HepG2 (cell line): ENCODE data around the gene PRR30. TPM values are rescaled to one million over a fixed set of nuclear protein-coding genes. Genes with fewer than 3 reads are reported as not detected.

ENCODE experiments used
- CEBPG ChIP-seq: IDR thresholded peaks from 2 replicates; pipeline ENCODE4 v1.6.1; 2016
- CHD2 ChIP-seq: IDR thresholded peaks from 2 replicates; pipeline ENCODE4 v1.6.1; 2011; ENCODE audit warnings: low read depth, low read length, improper control_type of control experiment
- ETV5 ChIP-seq: IDR thresholded peaks from 2 replicates; pipeline ENCODE4 v1.6.1; 2018; ENCODE audit warnings: missing biosample characterization, missing genetic modification reagents, inconsistent platforms, borderline replicate concordance
- FOXA3 ChIP-seq: IDR thresholded peaks from 2 replicates; pipeline ENCODE4 v1.6.1; 2016; ENCODE audit warnings: missing genetic modification reagents, missing compliant biosample characterization
- JUNB ChIP-seq: sonication (generic); formaldehyde crosslinking; IDR thresholded peaks from 2 replicates; pipeline ENCODE4 v1.8.0; 2022; ENCODE audit warnings: missing genetic modification reagents, mild to moderate bottlenecking, borderline replicate concordance
- NCOA5 ChIP-seq: sonication (generic); formaldehyde crosslinking; IDR thresholded peaks from 2 replicates; pipeline ENCODE4 v1.4.0; 2020; ENCODE audit warnings: missing genetic modification reagents
- NFRKB ChIP-seq: fragments of 450-650 bp; IDR thresholded peaks from 2 replicates; pipeline ENCODE4 v1.6.1; 2017
- NR1H2 ChIP-seq: sonication (generic); formaldehyde crosslinking; IDR thresholded peaks from 2 replicates; pipeline ENCODE4 v1.8.1; 2022; ENCODE audit warnings: low read depth, missing genetic modification reagents, borderline replicate concordance
- SMARCE1 ChIP-seq: fragments of 450-650 bp; IDR thresholded peaks from 2 replicates; pipeline ENCODE4 v1.6.1; 2017; ENCODE audit warnings: borderline replicate concordance
- SYNCRIP ChIP-seq: fragments of 200-400 bp; formaldehyde crosslinking; IDR thresholded peaks from 2 replicates; pipeline ENCODE4 v1.6.1; 2018; ENCODE audit warnings: mild to moderate bottlenecking, low read depth, low read length; ENCODE audit not compliant: insufficient read depth
- ZNF17 ChIP-seq: sonication (generic); formaldehyde crosslinking; IDR thresholded peaks from 2 replicates; pipeline ENCODE4 v1.5.0; 2020; ENCODE audit warnings: mild to moderate bottlenecking, missing genetic modification reagents
- ZNF224 ChIP-seq: sonication (generic); formaldehyde crosslinking; IDR thresholded peaks from 2 replicates; pipeline ENCODE4 v1.5.0; 2020; ENCODE audit warnings: mild to moderate bottlenecking, missing genetic modification reagents
- ZNF383 ChIP-seq: sonication (generic); formaldehyde crosslinking; IDR thresholded peaks from 2 replicates; pipeline ENCODE4 v1.4.0; 2020; ENCODE audit warnings: missing genetic modification reagents, mild to moderate bottlenecking, borderline replicate concordance
- ZNF44 ChIP-seq: sonication (generic); formaldehyde crosslinking; IDR thresholded peaks from 2 replicates; pipeline ENCODE4 v1.5.1; 2020; ENCODE audit warnings: mild to moderate bottlenecking, missing genetic modification reagents
- ZNF546 ChIP-seq: sonication (generic); formaldehyde crosslinking; conservative IDR thresholded peaks from 2 replicates; pipeline ENCODE4 v1.8.1; 2023; ENCODE audit warnings: mild to moderate bottlenecking, missing genetic modification reagents
- ZNF550 ChIP-seq: sonication (generic); formaldehyde crosslinking; IDR thresholded peaks from 2 replicates; pipeline ENCODE4 v1.4.0; 2020; ENCODE audit warnings: mild to moderate bottlenecking, missing genetic modification reagents, borderline replicate concordance
- ZNF615 ChIP-seq: sonication (generic); formaldehyde crosslinking; IDR thresholded peaks from 2 replicates; pipeline ENCODE4 v1.5.0; 2020; ENCODE audit warnings: mild to moderate bottlenecking, missing genetic modification reagents, borderline replicate concordance
- ZNF883 ChIP-seq: sonication (generic); formaldehyde crosslinking; IDR thresholded peaks from 2 replicates; pipeline ENCODE4 v1.5.1; 2020; ENCODE audit warnings: mild to moderate bottlenecking, missing genetic modification reagents; ENCODE audit errors: not compliant biosample characterization
- polyA plus RNA-seq, 8 experiments: library from polyadenylated mRNA; depleted of rRNA in 3 of 8; stranded (reverse) in 7 of 8; unstranded in 1 of 8; fragments of >200 nt; fragmentation: Illumina TruSeq in 4 of 8; extraction: Trizol in 4 of 8; gene quantifications; 2 replicates each; pipeline versions ENCODE4 v1.2.1 to v1.2.3, GENCODE V29; 2011 to 2016; ENCODE audit warnings: low read depth in 4 of 8, missing spikeins in 1 of 8, mixed read lengths in 1 of 8; ENCODE audit not compliant: insufficient read depth in 1 of 8
- total RNA-seq, 5 experiments: library from RNA; depleted of rRNA; stranded (reverse); fragments of >200 nt; fragmentation: Illumina TruSeq; extraction: Trizol; gene quantifications; 2 replicates each; pipeline ENCODE4 v1.2.3, GENCODE V29; 2016; ENCODE audit warnings: low read depth in 1 of 5
- TF ChIP-seq, protein P1 (sequence below): sonication (generic); formaldehyde crosslinking; IDR thresholded peaks from 2 replicates; pipeline ENCODE4 v1.8.0; 2022; ENCODE audit warnings: mild to moderate bottlenecking, missing genetic modification reagents, moderate library complexity
- TF ChIP-seq, protein P2 (sequence below): IDR thresholded peaks from 2 replicates; pipeline ENCODE4 v1.6.1; 2018; ENCODE audit warnings: missing genetic modification reagents, mild to moderate bottlenecking, missing compliant biosample characterization
- TF ChIP-seq, protein P3 (sequence below), 2 experiments: IDR thresholded peaks; 2 replicates each; pipeline ENCODE4 v1.6.1; 2011 to 2012; ENCODE audit warnings: low read length in 2 of 2, borderline replicate concordance in 1 of 2, low read depth in 1 of 2, mild to moderate bottlenecking in 1 of 2, moderate library complexity in 1 of 2

Gene PRR30
- total and polyA plus RNA-seq, 2 of the 13 experiments (the other 11 are each of a cell fraction or from before 2014, with no cell fraction given) = not detected

DNA sequence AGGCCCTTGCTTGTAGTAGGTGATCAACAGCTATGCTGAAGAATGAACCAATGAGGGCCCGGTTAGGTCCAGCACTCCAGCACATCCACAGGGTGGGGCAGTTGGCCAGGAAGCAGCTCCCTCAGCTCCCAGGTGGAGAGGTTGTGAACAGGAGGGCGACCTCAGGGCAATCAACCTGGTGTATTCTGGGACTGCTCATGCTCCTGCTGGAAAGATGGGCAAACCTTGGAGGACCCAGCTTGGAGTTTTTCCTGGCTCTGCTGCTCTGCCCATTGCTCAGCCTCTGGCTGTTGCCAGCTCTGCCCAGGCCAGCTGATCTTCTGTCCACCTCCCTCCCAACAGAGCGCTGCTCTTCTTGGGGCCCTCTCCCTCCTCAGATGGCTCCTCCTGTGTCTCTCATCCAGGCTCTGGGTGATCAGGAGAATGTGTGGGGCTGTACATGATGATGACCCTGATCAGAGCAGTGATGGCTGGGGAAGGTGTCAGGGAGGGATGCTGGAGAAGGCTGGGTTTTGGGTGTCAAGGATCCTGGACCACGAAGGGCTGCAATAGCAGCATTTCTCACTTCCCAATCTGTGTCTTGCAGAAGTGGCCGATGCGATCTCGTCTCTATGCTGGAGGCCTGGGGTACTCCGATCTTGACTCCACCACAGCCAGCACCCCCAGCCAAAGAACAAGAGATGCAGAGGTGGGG is 13.0 kb upstream of the PRR30 start (continued):
- no peak for TF ChIP-seq ETV5 (CRISPR knock-in tag)
- TF ChIP-seq, protein P1, sequence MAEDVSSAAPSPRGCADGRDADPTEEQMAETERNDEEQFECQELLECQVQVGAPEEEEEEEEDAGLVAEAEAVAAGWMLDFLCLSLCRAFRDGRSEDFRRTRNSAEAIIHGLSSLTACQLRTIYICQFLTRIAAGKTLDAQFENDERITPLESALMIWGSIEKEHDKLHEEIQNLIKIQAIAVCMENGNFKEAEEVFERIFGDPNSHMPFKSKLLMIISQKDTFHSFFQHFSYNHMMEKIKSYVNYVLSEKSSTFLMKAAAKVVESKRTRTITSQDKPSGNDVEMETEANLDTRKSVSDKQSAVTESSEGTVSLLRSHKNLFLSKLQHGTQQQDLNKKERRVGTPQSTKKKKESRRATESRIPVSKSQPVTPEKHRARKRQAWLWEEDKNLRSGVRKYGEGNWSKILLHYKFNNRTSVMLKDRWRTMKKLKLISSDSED = no peak
- TF ChIP-seq FOXA3 = peak; percentile 58; the same call in 1 of the 2 replicates
- TF ChIP-seq NFRKB = no peak
- TF ChIP-seq SMARCE1 = no peak
- no peak for TF ChIP-seq ZNF224 (CRISPR knock-in tag)
- no peak for TF ChIP-seq CHD2
- TF ChIP-seq ZNF615 (CRISPR knock-in tag) = no peak
- no peak for TF ChIP-seq JUNB (CRISPR knock-in tag)
- no peak for TF ChIP-seq ZNF383
- no peak for TF ChIP-seq SYNCRIP
- no peak for TF ChIP-seq ZNF17 (CRISPR knock-in tag)
- TF ChIP-seq ZNF546 (CRISPR knock-in tag) = no peak
- TF ChIP-seq ZNF883 (CRISPR knock-in tag) = no peak
- no peak for TF ChIP-seq NR1H2 (CRISPR knock-in tag)
- no peak for TF ChIP-seq ZNF550 (CRISPR knock-in tag)
- TF ChIP-seq CEBPG = peak; percentile 28; the same call in 1 of the 2 replicates
- TF ChIP-seq ZNF44 (CRISPR knock-in tag) = no peak
- TF ChIP-seq NCOA5 (CRISPR knock-in tag) = no peak
- TF ChIP-seq, protein P2, sequence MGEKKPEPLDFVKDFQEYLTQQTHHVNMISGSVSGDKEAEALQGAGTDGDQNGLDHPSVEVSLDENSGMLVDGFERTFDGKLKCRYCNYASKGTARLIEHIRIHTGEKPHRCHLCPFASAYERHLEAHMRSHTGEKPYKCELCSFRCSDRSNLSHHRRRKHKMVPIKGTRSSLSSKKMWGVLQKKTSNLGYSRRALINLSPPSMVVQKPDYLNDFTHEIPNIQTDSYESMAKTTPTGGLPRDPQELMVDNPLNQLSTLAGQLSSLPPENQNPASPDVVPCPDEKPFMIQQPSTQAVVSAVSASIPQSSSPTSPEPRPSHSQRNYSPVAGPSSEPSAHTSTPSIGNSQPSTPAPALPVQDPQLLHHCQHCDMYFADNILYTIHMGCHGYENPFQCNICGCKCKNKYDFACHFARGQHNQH = peak; percentile 79; the same call in 1 of the 2 replicates
- TF ChIP-seq, protein P3, sequence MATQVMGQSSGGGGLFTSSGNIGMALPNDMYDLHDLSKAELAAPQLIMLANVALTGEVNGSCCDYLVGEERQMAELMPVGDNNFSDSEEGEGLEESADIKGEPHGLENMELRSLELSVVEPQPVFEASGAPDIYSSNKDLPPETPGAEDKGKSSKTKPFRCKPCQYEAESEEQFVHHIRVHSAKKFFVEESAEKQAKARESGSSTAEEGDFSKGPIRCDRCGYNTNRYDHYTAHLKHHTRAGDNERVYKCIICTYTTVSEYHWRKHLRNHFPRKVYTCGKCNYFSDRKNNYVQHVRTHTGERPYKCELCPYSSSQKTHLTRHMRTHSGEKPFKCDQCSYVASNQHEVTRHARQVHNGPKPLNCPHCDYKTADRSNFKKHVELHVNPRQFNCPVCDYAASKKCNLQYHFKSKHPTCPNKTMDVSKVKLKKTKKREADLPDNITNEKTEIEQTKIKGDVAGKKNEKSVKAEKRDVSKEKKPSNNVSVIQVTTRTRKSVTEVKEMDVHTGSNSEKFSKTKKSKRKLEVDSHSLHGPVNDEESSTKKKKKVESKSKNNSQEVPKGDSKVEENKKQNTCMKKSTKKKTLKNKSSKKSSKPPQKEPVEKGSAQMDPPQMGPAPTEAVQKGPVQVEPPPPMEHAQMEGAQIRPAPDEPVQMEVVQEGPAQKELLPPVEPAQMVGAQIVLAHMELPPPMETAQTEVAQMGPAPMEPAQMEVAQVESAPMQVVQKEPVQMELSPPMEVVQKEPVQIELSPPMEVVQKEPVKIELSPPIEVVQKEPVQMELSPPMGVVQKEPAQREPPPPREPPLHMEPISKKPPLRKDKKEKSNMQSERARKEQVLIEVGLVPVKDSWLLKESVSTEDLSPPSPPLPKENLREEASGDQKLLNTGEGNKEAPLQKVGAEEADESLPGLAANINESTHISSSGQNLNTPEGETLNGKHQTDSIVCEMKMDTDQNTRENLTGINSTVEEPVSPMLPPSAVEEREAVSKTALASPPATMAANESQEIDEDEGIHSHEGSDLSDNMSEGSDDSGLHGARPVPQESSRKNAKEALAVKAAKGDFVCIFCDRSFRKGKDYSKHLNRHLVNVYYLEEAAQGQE (IDR thresholded peaks at IDR 0.05; ENCODE audit: borderline replicate concordance in 1 of 2, low read depth in 1 of 2, low read length in 2 of 2) = no peak
